OCI-LY7 (cell line): ENCODE measurements around the gene HMBS. TPM values are rescaled to one million over a fixed set of nuclear protein-coding genes. Genes with fewer than 3 reads are reported as not detected.

Experiments
- BruUV-seq: library from RNA; stranded (reverse); fragments of 400-500 nt; replicated peaks from 2 replicates; lab custom pipeline; 2021; lab: Mats Ljungman, UMichigan
- CTCF ChIA-PET: fragments of 300-600 bp; sonication (Branson Sonifier 250); formaldehyde crosslinking; loops from one replicate; lab custom pipeline; 2022; ENCODE audit warnings: antibody characterized with exemption; ENCODE audit not compliant: unreplicated experiment; lab: Charles Lee
- POLR2A ChIA-PET: fragments of 300-600 bp; sonication (Branson Sonifier 250); formaldehyde crosslinking; loops from one replicate; lab custom pipeline; 2022; ENCODE audit warnings: antibody characterized with exemption; lab: Charles Lee
- DNase-seq: peaks from one replicate; pipeline ENCODE4 v3.0.0-alpha.2; 2015; ENCODE audit warnings: low spot score
- H2AFZ ChIP-seq: fragments of 200-600 bp; sonication (generic), shearing (Covaris generic); 2 replicates; pipeline ENCODE4 v1.6.1; 2014; ENCODE audit warnings: mild to moderate bottlenecking, antibody characterized with exemption, low read length, moderate library complexity
- H3K27ac ChIP-seq: fragments of 200-600 bp; sonication (generic); 2 replicates; pipeline ENCODE4 v1.5.1; 2014; ENCODE audit warnings: mixed run types, low read depth, mild to moderate bottlenecking, moderate library complexity, low read length, inconsistent platforms; ENCODE audit not compliant: poor library complexity, severe bottlenecking
- H3K36me3 ChIP-seq: fragments of 200-600 bp; sonication (generic); 2 replicates; pipeline ENCODE4 v1.6.1; 2014; ENCODE audit warnings: mild to moderate bottlenecking, antibody characterized with exemption, low read length, moderate library complexity, mixed read lengths; ENCODE audit not compliant: insufficient read depth
- H3K4me1 ChIP-seq: fragments of 200-600 bp; sonication (generic); 2 replicates; pipeline ENCODE4 v1.5.1; 2014; ENCODE audit warnings: mild to moderate bottlenecking, low read length; ENCODE audit not compliant: insufficient read depth, poor library complexity, severe bottlenecking
- H3K4me2 ChIP-seq: fragments of 200-600 bp; sonication (generic); 2 replicates; pipeline ENCODE4 v1.6.1; 2014; ENCODE audit warnings: mild to moderate bottlenecking, low read length
- H3K4me3 ChIP-seq: fragments of 200-600 bp; sonication (generic); 2 replicates; pipeline ENCODE4 v1.5.1; 2014; ENCODE audit warnings: mild to moderate bottlenecking, low read depth, low read length; ENCODE audit not compliant: poor library complexity, severe bottlenecking
- H3K79me2 ChIP-seq: fragments of 200-600 bp; sonication (generic); 2 replicates; pipeline ENCODE4 v1.6.1; 2016; ENCODE audit warnings: low read depth, mild to moderate bottlenecking, low read length, moderate library complexity, mixed read lengths; ENCODE audit not compliant: insufficient read depth
- H3K9me2 ChIP-seq: fragments of 200-600 bp; sonication (generic); 2 replicates; pipeline ENCODE4 v1.6.1; 2016; ENCODE audit warnings: mild to moderate bottlenecking, low read length, mixed read lengths; ENCODE audit not compliant: insufficient read depth
- H3K9me3 ChIP-seq: fragments of 200-600 bp; sonication (generic); 2 replicates; pipeline ENCODE4 v1.6.1; 2014; ENCODE audit warnings: mild to moderate bottlenecking, mixed run types, low read length, mixed read lengths
- H4K20me1 ChIP-seq: fragments of 200-600 bp; sonication (generic); 2 replicates; pipeline ENCODE4 v1.6.1; 2014; ENCODE audit warnings: mild to moderate bottlenecking, antibody characterized with exemption, low read length, moderate library complexity, mixed read lengths; ENCODE audit not compliant: insufficient read depth
- EZH2phosphoT487 ChIP-seq: fragments of 200-600 bp; sonication (generic); IDR thresholded peaks from 2 replicates; pipeline ENCODE4 v1.6.1; 2018; ENCODE audit warnings: low read depth, borderline replicate concordance, mild to moderate bottlenecking, mixed run types, antibody characterized with exemption, low read length, moderate library complexity, mixed read lengths
- intact Hi-C: fragments of 100-400 bp; cut with micrococcal nuclease; formaldehyde crosslinking; loops from one replicate; pipeline ENCODE4 v1.10.0; 2022; ENCODE audit not compliant: unreplicated experiment
- total RNA-seq, 2 experiments: library from RNA; depleted of rRNA in 1 of 2; stranded (reverse); fragments of >200 nt in 1 of 2; shearing (Covaris generic) in 1 of 2; gene quantifications; 2 replicates each; pipeline ENCODE4 v1.2.3, GENCODE V29; 2014 to 2022
- TF ChIP-seq, protein P1 (sequence below): fragments of 200-600 bp; sonication (generic); conservative IDR thresholded peaks from 2 replicates; pipeline ENCODE4 v1.5.1; 2014; ENCODE audit warnings: mild to moderate bottlenecking, antibody characterized with exemption, low read length, moderate library complexity, mixed read lengths

HMBS gene
- total RNA-seq, 2 experiments from 2014 or later: 12.2 to 50.0 TPM

DNA sequence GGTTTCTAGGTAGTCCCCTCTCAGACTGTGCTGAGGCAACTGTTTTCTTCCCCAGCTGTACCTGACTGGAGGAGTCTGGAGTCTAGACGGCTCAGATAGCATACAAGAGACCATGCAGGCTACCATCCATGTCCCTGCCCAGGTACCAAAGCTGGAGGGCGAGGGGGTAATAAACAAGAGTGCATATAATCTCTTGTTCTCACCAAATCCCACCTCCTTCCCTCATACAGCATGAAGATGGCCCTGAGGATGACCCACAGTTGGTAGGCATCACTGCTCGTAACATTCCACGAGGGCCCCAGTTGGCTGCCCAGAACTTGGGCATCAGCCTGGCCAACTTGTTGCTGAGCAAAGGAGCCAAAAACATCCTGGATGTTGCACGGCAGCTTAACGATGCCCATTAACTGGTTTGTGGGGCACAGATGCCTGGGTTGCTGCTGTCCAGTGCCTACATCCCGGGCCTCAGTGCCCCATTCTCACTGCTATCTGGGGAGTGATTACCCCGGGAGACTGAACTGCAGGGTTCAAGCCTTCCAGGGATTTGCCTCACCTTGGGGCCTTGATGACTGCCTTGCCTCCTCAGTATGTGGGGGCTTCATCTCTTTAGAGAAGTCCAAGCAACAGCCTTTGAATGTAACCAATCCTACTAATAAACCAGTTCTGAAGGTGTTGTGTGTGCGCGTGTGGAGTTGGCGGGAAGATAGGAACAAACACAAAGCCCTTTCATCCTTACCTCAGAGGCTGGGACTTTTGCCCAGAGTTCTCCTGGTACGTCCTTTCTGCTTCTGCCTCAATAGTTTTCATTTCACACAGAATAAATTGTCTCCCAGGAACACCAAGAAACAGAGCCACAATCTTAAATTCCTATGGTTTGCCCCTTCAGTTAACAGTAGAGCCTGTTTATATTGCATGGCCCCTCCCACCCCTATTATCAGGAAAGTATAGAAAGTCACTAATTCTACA, 8.5 kb downstream of the HMBS start:
- CTCF ChIA-PET: no interaction called here
- no peak for DNase-seq
- TF ChIP-seq, protein P1, sequence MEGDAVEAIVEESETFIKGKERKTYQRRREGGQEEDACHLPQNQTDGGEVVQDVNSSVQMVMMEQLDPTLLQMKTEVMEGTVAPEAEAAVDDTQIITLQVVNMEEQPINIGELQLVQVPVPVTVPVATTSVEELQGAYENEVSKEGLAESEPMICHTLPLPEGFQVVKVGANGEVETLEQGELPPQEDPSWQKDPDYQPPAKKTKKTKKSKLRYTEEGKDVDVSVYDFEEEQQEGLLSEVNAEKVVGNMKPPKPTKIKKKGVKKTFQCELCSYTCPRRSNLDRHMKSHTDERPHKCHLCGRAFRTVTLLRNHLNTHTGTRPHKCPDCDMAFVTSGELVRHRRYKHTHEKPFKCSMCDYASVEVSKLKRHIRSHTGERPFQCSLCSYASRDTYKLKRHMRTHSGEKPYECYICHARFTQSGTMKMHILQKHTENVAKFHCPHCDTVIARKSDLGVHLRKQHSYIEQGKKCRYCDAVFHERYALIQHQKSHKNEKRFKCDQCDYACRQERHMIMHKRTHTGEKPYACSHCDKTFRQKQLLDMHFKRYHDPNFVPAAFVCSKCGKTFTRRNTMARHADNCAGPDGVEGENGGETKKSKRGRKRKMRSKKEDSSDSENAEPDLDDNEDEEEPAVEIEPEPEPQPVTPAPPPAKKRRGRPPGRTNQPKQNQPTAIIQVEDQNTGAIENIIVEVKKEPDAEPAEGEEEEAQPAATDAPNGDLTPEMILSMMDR: no peak
- no peak for TF ChIP-seq EZH2phosphoT487
- intact Hi-C loops: no loop called here
- no peak overlapping the region for H2AFZ ChIP-seq
- peaks cover 66% of the 10 kb centered on the region for H3K4me1 ChIP-seq
- peak overlapping the region; percentile 81 for H3K4me3 ChIP-seq
- H4K20me1 ChIP-seq: peaks cover 23% of the 10 kb centered on the region
- H3K79me2 ChIP-seq: peaks cover 38% of the 10 kb centered on the region
- H3K9me2 ChIP-seq: no peaks in the 10 kb centered on the region
- BruUV-seq: no TSS peak
- peak overlapping the region; percentile 79 for H3K27ac ChIP-seq
- peak overlapping the region; percentile 79 for H3K4me2 ChIP-seq
- no peaks in the 10 kb centered on the region for H3K9me3 ChIP-seq
- H3K36me3 ChIP-seq: peaks cover 68% of the 10 kb centered on the region
- POLR2A ChIA-PET: interaction anchor here (0.7 to 1.2 kb wide), 3 partner anchors 9 to 71 kb away, joined by 3 read pairs; partner anchors contain the start of genes DPAGT1 and VPS11

DNA sequence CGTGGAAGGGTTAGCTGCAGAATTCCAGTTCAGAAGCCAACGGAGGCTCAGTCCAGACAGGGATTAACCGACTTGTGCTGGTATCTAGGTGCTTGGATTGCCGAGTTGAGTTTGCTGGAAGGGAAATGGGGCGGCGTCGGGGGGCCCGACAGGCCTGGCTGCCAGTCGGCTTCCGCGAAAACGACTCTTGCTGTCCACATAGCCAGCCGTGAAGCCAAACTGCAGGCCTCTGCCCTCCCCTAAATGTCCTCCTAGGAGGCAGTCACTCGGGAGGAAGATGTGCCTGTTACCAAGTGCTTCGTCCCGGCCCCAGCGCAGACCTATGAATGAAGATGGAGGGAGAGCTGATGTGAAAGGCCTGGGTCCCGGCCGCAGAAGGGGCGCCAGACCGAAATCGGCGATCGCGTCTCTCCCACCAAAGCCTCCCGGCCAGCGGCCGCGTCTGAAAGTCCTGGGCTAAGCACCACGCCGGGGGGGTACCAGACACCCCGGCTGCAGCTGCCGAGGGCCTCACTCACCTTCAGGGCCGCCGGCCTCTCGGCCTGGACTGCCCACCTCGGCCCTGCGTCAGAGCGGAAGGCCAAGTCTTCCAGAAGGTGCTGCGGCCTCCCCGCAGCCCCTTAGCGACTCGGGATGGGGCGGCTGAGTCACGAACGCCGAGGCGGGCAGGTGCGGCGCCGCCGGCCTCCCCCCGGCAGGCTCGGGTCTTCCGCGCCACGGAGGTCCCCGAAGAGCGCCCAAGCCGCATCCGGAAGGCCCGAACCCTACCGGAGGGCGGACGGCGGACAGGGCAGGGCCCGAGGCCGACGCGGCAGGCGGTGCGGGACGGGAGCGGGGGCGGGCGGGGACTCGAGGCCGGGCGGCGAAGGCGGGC, 9.5 kb downstream of the HMBS start:
- Histone ChIP-seq H3K79me2 (peaks cover 38% of the 10 kb centered on the region), H3K4me3 (peak overlapping the region; percentile 81), H3K4me2 (peak overlapping the region; percentile 79), H3K36me3 (peaks cover 77% of the 10 kb centered on the region), H3K9me2 (no peaks in the 10 kb centered on the region), H4K20me1 (peaks cover 23% of the 10 kb centered on the region), H3K9me3 (no peaks in the 10 kb centered on the region), H3K27ac (peak overlapping the region; percentile 79), H2AFZ (no peak overlapping the region), H3K4me1 (peaks cover 71% of the 10 kb centered on the region)
- BruUV-seq: no TSS peak
- DNase-seq: peak; percentile 58
- TF ChIP-seq, protein P1: no peak
- no peak for TF ChIP-seq EZH2phosphoT487
- POLR2A ChIA-PET: interaction anchor here (0.6 to 5.4 kb wide), 6 partner anchors 9 to 102 kb away, joined by 4 to 41 read pairs (median 6); partner anchors contain the start of genes C2CD2L and HMBS
- CTCF ChIA-PET: interaction anchor here (0.6 kb wide), 1 partner anchor 9 kb away, joined by 3 read pairs; the partner anchor contains the start of gene HMBS
- intact Hi-C loops: loop anchor here (2.0 kb wide), 3 partner anchors 75 to 165 kb away; partner anchors contain the start of genes RPS25 and TRAPPC4
